ACC112 (cell line): ENCODE data around the gene CMTR1.
"Not testable (repeated sequence)": the region's sequence is repeated elsewhere in the genome, so short reads cannot be mapped to it uniquely, and the experiment has no call there.

Experiments
- H2AFZ ChIP-seq: fragments of 200-600 bp; sonication (generic); one replicate; pipeline ENCODE4 v1.6.0; 2017; ENCODE audit warnings: antibody characterized with exemption, low read length; ENCODE audit not compliant: unreplicated experiment
- H3K27ac ChIP-seq: fragments of 200-600 bp; sonication (generic); 2 replicates; pipeline ENCODE4 v1.5.1; 2014; ENCODE audit warnings: low read depth, mild to moderate bottlenecking, antibody characterized with exemption, low read length, moderate library complexity
- H3K27me3 ChIP-seq: fragments of 200-600 bp; sonication (generic); 2 replicates; pipeline ENCODE4 v1.6.1; 2014; ENCODE audit warnings: mild to moderate bottlenecking, antibody characterized with exemption, low read length, moderate library complexity, mixed read lengths; ENCODE audit not compliant: insufficient read depth
- H3K36me3 ChIP-seq: fragments of 200-600 bp; sonication (generic); 2 replicates; pipeline ENCODE4 v1.6.1; 2016; ENCODE audit warnings: mild to moderate bottlenecking, antibody characterized with exemption, low read length, moderate library complexity, mixed read lengths; ENCODE audit not compliant: insufficient read depth
- H3K4me1 ChIP-seq: fragments of 200-600 bp; sonication (generic); one replicate; pipeline ENCODE4 v1.6.1; 2016; ENCODE audit warnings: low read length, mixed read lengths; ENCODE audit not compliant: insufficient read depth, unreplicated experiment, control insufficient read depth
- H3K4me3 ChIP-seq: fragments of 200-600 bp; sonication (generic); 2 replicates; pipeline ENCODE4 v1.5.1; 2014; ENCODE audit warnings: mild to moderate bottlenecking, low read depth, low read length
- H3K79me2 ChIP-seq: fragments of 200-600 bp; sonication (generic); one replicate; pipeline ENCODE4 v1.6.0; 2016; ENCODE audit warnings: low read length; ENCODE audit not compliant: control insufficient read depth, unreplicated experiment, insufficient read depth

The CMTR1 gene

GRCh38 chr6:37435373-37435772 lies 2.4 kb downstream of the CMTR1 start:
- Histone ChIP-seq H3K27me3 (no peaks in the 10 kb centered on the region), H3K27ac (no peak overlapping the region), H3K79me2 (peaks cover 62% of the 10 kb centered on the region), H2AFZ (no peak overlapping the region), H3K4me3 (peak overlapping the region; percentile 92), H3K4me1 (peaks cover 32% of the 10 kb centered on the region), H3K36me3 (peaks cover 21% of the 10 kb centered on the region; the same call in 1 of the 2 replicates)

DNA sequence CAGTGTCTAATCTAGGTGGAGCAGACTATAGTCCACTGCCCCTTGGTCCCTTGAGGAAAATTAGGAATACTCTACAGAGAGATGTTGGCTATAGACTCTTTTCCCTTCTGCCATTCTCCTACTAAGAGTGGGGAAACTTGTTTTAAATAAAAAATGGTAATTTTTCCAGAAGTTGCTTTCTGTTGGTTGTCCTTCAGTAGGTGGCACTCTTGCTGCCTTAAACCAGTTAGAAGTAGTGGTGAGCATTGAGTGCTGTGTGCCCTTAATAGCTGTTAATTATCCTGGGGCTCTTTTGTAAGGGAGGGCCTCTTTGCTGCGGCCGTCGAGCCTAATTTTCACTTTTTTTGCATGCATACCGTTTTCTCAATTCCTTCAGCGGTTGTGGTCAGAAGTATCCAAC lies 2.8 kb downstream of the CMTR1 start:
- Histone ChIP-seq H3K36me3 (peaks cover 25% of the 10 kb centered on the region; the same call in 1 of the 2 replicates), H3K4me3 (no peak overlapping the region; the same call in 1 of the 2 replicates), H3K27ac (no peak overlapping the region), H2AFZ (no peak overlapping the region), H3K79me2 (peaks cover 67% of the 10 kb centered on the region), H3K4me1 (peaks cover 32% of the 10 kb centered on the region), H3K27me3 (no peaks in the 10 kb centered on the region)

DNA sequence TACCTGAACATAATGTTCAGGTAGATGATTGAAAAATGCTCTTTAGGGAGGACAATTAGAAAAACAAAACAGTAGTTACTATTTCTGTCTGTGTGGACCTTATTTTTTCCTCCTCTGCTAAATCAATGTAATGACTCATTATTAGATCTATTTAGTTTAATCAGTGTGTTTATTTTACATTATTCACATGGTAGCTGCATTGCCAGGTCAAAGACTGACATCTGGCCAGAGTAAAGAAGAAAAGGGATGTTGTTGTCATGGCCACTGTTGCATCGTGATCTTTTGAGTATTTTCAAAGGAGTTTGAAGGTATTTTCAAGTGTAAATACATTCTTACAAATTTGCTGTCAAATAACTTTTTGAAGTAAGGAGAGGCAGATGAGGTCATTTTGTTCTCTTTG lies 5.9 kb downstream of the CMTR1 start:
- H3K79me2 ChIP-seq = peaks cover 82% of the 10 kb centered on the region
- H2AFZ ChIP-seq = no peak overlapping the region
- peaks cover 29% of the 10 kb centered on the region; the same call in 1 of the 2 replicates for H3K36me3 ChIP-seq
- no peaks in the 10 kb centered on the region for H3K27me3 ChIP-seq
- H3K4me1 ChIP-seq = peaks cover 36% of the 10 kb centered on the region
- no peak overlapping the region for H3K27ac ChIP-seq
- H3K4me3 ChIP-seq = no peak overlapping the region

DNA sequence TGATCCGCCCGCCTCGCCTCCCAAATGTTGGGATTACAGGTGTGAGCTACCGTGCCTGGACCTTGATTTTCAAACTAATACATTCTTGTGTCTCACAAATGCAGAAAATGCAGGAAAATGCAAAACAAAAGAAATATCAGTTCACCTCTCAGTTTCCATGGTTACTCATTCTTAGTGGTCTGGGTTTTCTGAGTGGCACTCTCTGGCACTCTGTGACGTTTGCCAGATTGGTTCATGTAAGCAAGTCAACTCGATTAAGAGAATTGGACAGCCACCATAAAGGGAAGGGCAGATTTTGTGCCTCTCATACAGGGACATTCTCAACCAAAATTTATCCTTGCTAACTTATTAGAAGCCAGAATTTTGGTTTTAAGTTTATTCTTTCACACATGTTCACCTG lies 8.6 kb downstream of the CMTR1 start:
- peaks cover 58% of the 10 kb centered on the region for H3K79me2 ChIP-seq
- H3K4me1 ChIP-seq = peaks cover 17% of the 10 kb centered on the region
- H3K27me3 ChIP-seq = no peaks in the 10 kb centered on the region
- H3K36me3 ChIP-seq = peaks cover 37% of the 10 kb centered on the region
- H2AFZ ChIP-seq = no peak overlapping the region
- H3K4me3 ChIP-seq = no peak overlapping the region
- peak overlapping the region; percentile 66; the same call in 1 of the 2 replicates for H3K27ac ChIP-seq

DNA sequence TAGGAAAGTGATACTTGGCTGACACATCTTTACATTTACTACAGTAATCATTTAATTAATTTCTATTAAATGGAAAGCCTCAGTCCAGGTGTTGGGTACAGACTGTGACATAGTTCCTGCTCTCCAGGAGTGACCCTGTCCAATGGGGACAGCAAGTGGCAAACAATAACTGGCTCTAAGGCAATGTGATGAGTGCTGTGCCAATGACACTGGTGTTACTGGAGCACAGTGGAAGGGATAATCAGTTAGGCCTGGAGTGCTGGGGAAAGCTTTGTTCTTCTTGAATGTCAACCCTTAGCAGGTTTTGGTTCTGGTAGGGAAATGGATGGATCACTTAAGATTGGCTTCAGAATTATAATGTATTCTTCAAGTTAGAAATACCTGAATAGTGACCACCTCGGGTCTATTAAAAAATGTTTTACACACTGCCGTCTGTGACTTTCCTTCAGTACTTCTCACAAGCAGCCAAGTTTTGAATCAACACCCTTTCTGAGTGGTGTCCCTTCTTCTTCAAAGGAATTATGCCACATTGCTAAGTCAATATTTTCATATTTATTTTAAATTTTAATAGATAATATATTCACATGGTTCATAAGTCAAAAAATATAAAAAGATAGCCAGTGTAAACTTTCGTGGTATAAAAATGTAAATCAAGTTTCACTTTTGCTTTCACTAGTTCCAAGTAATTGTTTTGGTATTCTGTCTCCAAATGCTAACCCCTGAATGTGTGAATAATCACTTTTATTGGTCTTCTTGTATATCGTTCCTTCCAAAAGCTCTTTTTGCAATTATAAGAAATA lies 9.6 kb downstream of the CMTR1 start:
- Histone ChIP-seq H3K79me2 (peaks cover 53% of the 10 kb centered on the region), H3K4me3 (peak overlapping the region; percentile 70), H3K4me1 (peaks cover 17% of the 10 kb centered on the region), H2AFZ (no peak overlapping the region), H3K27ac (peak overlapping the region; percentile 66), H3K27me3 (no peaks in the 10 kb centered on the region), H3K36me3 (peaks cover 36% of the 10 kb centered on the region)

DNA sequence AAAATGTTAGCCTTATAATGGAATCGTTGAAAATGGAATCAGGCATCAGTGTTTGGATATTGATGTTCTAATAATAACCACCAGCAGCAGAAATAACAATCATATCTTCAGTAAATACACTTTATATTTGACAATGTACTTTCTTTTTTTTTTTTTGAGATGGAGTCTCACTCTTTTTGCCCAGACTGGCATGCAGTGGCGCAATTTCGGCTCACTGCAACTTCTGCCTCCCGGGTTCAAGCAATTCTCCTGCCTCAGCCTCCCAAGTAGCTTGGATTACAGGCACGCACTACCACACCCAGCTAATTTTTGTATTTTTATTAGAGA lies 10.2 kb downstream of the CMTR1 start:
- H3K27me3 ChIP-seq, H2AFZ ChIP-seq: not testable (repeated sequence)
- peaks cover 37% of the 10 kb centered on the region for H3K36me3 ChIP-seq
- peaks cover 51% of the 10 kb centered on the region for H3K79me2 ChIP-seq
- H3K27ac ChIP-seq = peak overlapping the region; percentile 66
- peak overlapping the region; percentile 70 for H3K4me3 ChIP-seq
- peaks cover 17% of the 10 kb centered on the region for H3K4me1 ChIP-seq

- Histone ChIP-seq H3K4me1 (peaks cover 16% of the 10 kb centered on the region), H3K79me2 (peaks cover 3% of the 10 kb centered on the region), H3K36me3 (peaks cover 47% of the 10 kb centered on the region), H2AFZ (no peak overlapping the region), H3K27ac (no peak overlapping the region), H3K4me3 (no peak overlapping the region), H3K27me3 (no peaks in the 10 kb centered on the region)
Measured at GRCh38 chr6:37449984-37450383, 17.0 kb downstream of the CMTR1 start.

GRCh38 chr6:37451441-37452193 lies 18.6 kb downstream of the CMTR1 start:
- no peak overlapping the region for H3K27ac ChIP-seq
- H2AFZ ChIP-seq = no peak overlapping the region
- H3K36me3 ChIP-seq = peaks cover 44% of the 10 kb centered on the region
- H3K79me2 ChIP-seq = peaks cover 7% of the 10 kb centered on the region
- H3K27me3 ChIP-seq = no peaks in the 10 kb centered on the region
- H3K4me3 ChIP-seq = no peak overlapping the region
- H3K4me1 ChIP-seq = peaks cover 32% of the 10 kb centered on the region

DNA sequence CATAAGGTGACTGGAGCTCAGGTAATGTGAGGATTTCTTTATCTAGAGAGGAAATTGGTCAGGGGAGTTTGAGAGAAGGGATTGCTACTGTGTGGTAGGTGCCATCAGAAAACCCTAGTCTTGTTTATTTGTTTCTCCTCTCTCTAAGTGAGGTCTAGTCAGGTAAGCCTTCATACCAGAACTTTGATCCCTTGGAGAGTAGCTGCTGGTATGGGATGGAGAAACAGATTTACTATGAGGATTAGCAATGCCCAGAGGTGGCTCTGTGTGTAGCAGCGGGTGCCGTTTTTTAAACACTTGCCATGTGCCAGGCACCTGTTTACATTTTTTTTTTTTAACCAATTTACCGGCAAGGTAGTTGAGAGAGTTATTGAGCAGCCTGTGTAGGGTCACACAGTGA lies 19.5 kb downstream of the CMTR1 start:
- H3K4me3 ChIP-seq = no peak overlapping the region
- H3K79me2 ChIP-seq = peaks cover 7% of the 10 kb centered on the region
- no peak overlapping the region for H2AFZ ChIP-seq
- peaks cover 41% of the 10 kb centered on the region for H3K4me1 ChIP-seq
- H3K27ac ChIP-seq = no peak overlapping the region
- no peaks in the 10 kb centered on the region for H3K27me3 ChIP-seq
- H3K36me3 ChIP-seq = peaks cover 39% of the 10 kb centered on the region; the same call in 1 of the 2 replicates

DNA sequence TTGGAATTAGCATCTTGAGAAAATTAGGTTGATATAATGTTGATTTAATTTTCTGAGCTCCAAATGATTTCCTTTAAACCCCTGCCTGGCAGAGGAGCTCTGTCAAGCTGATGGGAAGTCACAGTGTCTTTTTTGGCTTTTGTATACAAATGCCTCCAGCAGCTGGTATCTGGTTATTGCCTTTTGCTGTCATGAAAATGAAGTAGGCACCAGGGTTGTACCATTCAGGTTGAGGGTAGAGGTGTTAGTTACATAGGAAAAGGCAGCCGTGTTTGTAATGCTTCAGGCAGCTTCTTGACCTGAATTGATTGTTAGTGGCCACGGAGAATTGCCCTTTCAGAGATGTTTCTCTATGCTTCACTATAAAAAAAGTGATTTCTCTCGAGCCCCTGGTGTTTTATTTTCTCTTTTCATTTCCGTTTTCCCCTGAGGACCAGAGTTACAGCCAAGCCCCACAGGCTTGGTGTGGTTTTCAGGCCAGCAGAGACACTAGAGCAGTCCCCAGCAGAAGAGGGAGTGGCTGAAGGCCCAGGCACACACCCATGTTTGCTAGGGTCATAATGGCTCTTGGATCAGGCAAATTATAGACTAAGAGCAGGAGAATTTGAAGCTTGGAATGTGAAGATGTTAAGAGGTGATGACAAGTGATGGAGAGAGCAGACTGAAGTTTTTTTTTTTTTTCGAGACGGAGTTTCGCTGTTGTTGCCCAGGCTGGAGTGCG lies 21.6 kb downstream of the CMTR1 start:
- H3K36me3 ChIP-seq = peaks cover 35% of the 10 kb centered on the region
- no peak overlapping the region for H2AFZ ChIP-seq
- H3K79me2 ChIP-seq = peaks cover 7% of the 10 kb centered on the region
- H3K27ac ChIP-seq = peak overlapping the region; percentile 93
- peaks cover 45% of the 10 kb centered on the region for H3K4me1 ChIP-seq
- H3K27me3 ChIP-seq = no peaks in the 10 kb centered on the region
- H3K4me3 ChIP-seq = no peak overlapping the region
